ENCODE results near the gene KSR2.

Gene KSR2

DNA sequence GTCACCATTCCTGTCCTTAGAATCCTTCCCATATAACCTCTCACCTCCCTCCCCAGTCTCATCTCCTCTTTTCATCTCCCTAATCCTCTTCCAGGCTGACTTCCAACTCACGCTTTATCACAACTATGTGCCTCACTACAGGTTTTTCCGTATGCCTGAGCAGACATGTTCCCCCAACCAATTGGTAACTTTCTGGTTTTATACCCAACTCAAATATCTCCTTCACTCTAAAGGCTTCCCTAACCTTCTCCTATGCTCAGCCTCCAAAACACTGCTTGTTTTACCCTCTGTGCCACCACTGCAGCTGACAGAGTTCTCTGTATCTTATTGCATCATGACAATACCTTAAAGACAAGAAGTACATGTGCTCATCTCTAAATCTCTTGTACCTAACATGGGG is 139.7 kb downstream of the KSR2 start:
- TF ChIP-seq CTCF (IDR thresholded peaks at IDR 0.05): no peak
- Histone ChIP-seq H3K27me3 (no peaks in the 10 kb centered on the region), H3K4me1 (ENCODE audit: control insufficient read depth in 1 of 2, insufficient read depth in 1 of 2, low read depth in 1 of 2, low read length in 1 of 2) (no peaks in the 10 kb centered on the region), H3K27ac (no peak overlapping the region), H3K9me3 (no peaks in the 10 kb centered on the region), H3K4me3 (ENCODE audit: low read depth in 1 of 2, low read length in 1 of 2) (no peak overlapping the region), H3K36me3 (no peaks in the 10 kb centered on the region)

- Histone ChIP-seq H3K4me1 (ENCODE audit: control insufficient read depth in 1 of 2, insufficient read depth in 1 of 2, low read depth in 1 of 2, low read length in 1 of 2) (no peaks in the 10 kb centered on the region), H3K36me3 (no peaks in the 10 kb centered on the region), H3K27ac (no peak overlapping the region), H3K27me3 (no peaks in the 10 kb centered on the region), H3K4me3 (ENCODE audit: low read depth in 1 of 2, low read length in 1 of 2) (no peak overlapping the region), H3K9me3 (no peaks in the 10 kb centered on the region)
- TF ChIP-seq CTCF (IDR thresholded peaks at IDR 0.05): no peak
Measured at GRCh38 chr12:117827660-117828059, 141.1 kb downstream of the KSR2 start.

GRCh38 chr12:117825827-117826226 is 143.0 kb downstream of the KSR2 start:
- no peak for TF ChIP-seq CTCF (IDR thresholded peaks at IDR 0.05)
- Histone ChIP-seq H3K4me1 (ENCODE audit: control insufficient read depth in 1 of 2, insufficient read depth in 1 of 2, low read depth in 1 of 2, low read length in 1 of 2) (no peaks in the 10 kb centered on the region), H3K27me3 (no peaks in the 10 kb centered on the region), H3K27ac (no peak overlapping the region), H3K9me3 (no peaks in the 10 kb centered on the region), H3K4me3 (ENCODE audit: low read depth in 1 of 2, low read length in 1 of 2) (no peak overlapping the region), H3K36me3 (no peaks in the 10 kb centered on the region)

GRCh38 chr12:117821480-117822175 is 147.2 kb downstream of the KSR2 start:
- no peaks in the 10 kb centered on the region for H3K36me3 ChIP-seq
- H3K9me3 ChIP-seq: no peaks in the 10 kb centered on the region
- H3K4me3 ChIP-seq (ENCODE audit: low read depth in 1 of 2, low read length in 1 of 2): no peak overlapping the region
- no peaks in the 10 kb centered on the region for H3K27me3 ChIP-seq
- H3K27ac ChIP-seq: no peak overlapping the region
- H3K4me1 ChIP-seq (ENCODE audit: control insufficient read depth in 1 of 2, insufficient read depth in 1 of 2, low read depth in 1 of 2, low read length in 1 of 2): no peaks in the 10 kb centered on the region
- TF ChIP-seq CTCF (IDR thresholded peaks at IDR 0.05): no peak

DNA sequence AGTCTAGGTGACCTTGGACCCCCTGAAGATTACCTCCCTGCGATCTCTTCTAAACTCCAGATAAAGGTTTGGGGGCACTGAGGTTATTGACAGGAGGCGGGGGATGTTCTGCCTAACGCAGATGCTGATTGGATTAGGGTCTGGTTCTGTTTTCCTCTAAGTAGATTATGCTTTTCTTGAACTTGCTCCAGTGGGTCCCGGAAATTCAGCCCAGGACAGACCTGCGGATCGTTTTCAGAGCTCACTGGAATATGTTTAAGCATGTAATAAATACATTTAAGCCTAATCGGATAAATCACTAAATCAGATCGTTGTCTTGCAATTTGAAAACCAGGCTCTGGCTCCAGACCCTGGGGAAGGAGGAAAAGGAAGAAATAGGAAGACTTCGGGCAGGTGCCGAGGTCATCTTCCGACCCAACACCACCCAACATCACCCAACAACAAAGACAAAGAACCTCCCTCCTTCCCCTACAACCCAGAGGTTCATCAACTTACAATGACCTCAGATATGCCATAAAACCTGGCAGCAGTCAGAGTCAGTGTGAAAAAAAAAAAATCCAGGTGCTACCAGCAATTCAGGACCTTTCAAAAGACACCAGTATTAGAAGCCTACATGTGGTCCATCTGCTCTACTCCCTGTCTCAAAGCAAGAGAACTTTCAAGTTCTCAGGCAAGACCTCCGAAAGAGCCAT is 148.4 kb downstream of the KSR2 start:
- Histone ChIP-seq H3K27me3 (no peaks in the 10 kb centered on the region), H3K4me1 (ENCODE audit: control insufficient read depth in 1 of 2, insufficient read depth in 1 of 2, low read depth in 1 of 2, low read length in 1 of 2) (no peaks in the 10 kb centered on the region), H3K9me3 (no peaks in the 10 kb centered on the region), H3K36me3 (no peaks in the 10 kb centered on the region), H3K4me3 (ENCODE audit: low read depth in 1 of 2, low read length in 1 of 2) (no peak overlapping the region), H3K27ac (no peak overlapping the region)
- no peak for TF ChIP-seq CTCF (IDR thresholded peaks at IDR 0.05)

All from neutrophil (primary cell).